VCaP (cell line): Measurements from ENCODE around the gene INAFM2.

Source experiments
- H3K27ac ChIP-seq: fragments of 450-650 bp; 2 replicates; pipeline ENCODE4 v1.5.1; 2017
- TF ChIP-seq, protein P1 (sequence below): fragments of 450-650 bp; conservative IDR thresholded peaks from 2 replicates; pipeline ENCODE4 v1.5.1; 2017; ENCODE audit warnings: mild to moderate bottlenecking, moderate library complexity

The INAFM2 gene

GRCh38 chr15:40278026-40278425 is 45.5 kb upstream of the INAFM2 start:
- TF ChIP-seq, protein P1, sequence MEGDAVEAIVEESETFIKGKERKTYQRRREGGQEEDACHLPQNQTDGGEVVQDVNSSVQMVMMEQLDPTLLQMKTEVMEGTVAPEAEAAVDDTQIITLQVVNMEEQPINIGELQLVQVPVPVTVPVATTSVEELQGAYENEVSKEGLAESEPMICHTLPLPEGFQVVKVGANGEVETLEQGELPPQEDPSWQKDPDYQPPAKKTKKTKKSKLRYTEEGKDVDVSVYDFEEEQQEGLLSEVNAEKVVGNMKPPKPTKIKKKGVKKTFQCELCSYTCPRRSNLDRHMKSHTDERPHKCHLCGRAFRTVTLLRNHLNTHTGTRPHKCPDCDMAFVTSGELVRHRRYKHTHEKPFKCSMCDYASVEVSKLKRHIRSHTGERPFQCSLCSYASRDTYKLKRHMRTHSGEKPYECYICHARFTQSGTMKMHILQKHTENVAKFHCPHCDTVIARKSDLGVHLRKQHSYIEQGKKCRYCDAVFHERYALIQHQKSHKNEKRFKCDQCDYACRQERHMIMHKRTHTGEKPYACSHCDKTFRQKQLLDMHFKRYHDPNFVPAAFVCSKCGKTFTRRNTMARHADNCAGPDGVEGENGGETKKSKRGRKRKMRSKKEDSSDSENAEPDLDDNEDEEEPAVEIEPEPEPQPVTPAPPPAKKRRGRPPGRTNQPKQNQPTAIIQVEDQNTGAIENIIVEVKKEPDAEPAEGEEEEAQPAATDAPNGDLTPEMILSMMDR = no peak
- no peak overlapping the region for H3K27ac ChIP-seq

DNA sequence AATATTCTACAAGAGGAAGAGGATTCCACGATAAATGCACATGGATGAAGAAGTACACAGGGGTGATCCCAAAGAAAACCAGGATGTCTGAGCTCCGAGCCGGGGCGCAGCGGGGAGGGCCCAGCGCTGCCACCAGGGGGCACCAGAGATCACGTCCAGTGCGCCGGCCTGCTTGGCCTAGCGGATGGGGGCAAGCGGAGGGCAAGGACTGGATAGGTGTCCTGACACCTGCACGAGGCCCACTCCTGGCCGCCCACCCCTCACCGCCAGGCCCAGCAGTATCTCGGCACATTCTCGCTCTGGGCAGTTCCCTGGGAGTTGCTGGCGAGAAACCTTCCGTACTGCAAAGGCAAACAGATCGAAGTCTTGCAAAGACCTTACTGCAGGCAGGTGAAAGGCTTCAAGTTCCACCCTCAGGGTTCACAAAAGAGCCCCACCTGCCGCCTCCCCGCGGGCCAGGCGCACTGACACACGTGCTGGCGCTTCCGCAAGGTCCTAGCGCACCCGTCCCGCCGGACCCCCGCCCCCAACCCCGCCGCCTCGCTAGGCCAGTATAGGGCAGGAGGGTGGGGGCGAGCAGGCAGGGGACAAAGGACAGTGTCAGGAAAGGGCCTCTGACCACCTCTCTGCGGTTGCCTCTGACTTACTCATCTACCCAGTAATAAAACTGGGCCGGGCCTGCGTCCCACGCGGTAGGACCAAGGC is 43.9 kb upstream of the INAFM2 start:
- no peak overlapping the region for H3K27ac ChIP-seq
- TF ChIP-seq, protein P1 = peak; percentile 94

GRCh38 chr15:40280260-40281056 is 43.0 kb upstream of the INAFM2 start:
- TF ChIP-seq, protein P1 = no peak

GRCh38 chr15:40281057-40281800 is 42.3 kb upstream of the INAFM2 start:
- H3K27ac ChIP-seq = peak overlapping the region; percentile 82
- TF ChIP-seq, protein P1 = no peak

More at GRCh38 chr15:40280260-40281056, 43.0 kb upstream of the INAFM2 start:
- no peak overlapping the region for H3K27ac ChIP-seq

GRCh38 chr15:40281801-40282146 is 41.7 kb upstream of the INAFM2 start:
- TF ChIP-seq, protein P1 = no peak
- H3K27ac ChIP-seq = peak overlapping the region; percentile 82

DNA sequence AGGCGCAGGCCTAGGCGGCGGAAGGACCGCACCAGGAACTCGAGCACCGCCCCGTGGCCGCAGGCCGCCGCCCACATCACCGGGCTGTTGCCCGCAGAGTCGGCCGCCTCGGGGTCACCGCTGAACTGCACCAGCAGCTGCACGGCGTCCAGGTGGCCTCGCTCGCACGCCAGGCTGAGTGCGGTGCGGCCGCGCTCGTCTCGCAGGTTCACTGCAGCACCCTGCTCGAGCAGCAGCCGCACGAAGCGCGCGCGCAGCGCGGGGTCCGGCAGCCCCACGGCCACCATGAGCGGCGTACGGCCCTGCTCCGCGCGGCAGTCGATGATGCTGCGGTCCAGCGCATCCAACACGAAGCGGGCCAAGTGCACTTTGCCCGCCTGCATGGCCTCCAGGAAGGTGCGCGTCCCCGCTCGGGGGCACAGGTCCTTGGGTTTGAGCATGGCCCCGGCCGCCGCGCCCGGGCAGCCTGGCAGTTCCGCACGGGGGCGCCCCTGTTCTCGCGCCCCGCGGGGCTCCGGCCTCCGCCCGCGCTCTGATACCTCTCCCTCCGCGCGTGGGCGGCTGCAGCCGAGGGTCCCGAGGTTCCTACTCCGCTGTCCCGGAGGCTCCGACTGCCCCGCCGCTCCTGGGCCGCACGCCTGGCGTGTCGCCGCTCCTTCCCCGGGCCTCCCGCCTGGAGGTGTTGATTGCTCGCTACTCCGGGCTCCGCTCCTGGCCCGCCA is 41.2 kb upstream of the INAFM2 start:
- TF ChIP-seq, protein P1 = peak; percentile 79
- H3K27ac ChIP-seq = peak overlapping the region; percentile 82
